Thoracic aorta (tissue), 2 donors: ENCODE data around the gene FBXO22. TPM values are rescaled to one million over a fixed set of nuclear protein-coding genes. Genes with fewer than 3 reads are reported as not detected.

ENCODE experiments used
- ATAC-seq: fragments of 150-250 bp; one replicate; pipeline ENCODE4 v1.8.0; 2017; ENCODE audit warnings: low read depth; ENCODE audit not compliant: insufficient number of reproducible peaks, low FRiP score
- DNase-seq: peaks from one replicate; pipeline ENCODE4 v3.0.0-alpha.2; 2020; ENCODE audit warnings: low spot score
- H3K27ac ChIP-seq, 2 donors: fragments of 200-600 bp; sonication (generic); 1 replicate in 1 of 2; 2 replicates in 1 of 2; pipeline ENCODE4 v1.5.1; 2016; ENCODE audit warnings: mild to moderate bottlenecking in 2 of 2, moderate library complexity in 2 of 2
- H3K27me3 ChIP-seq: fragments of 200-600 bp; sonication (generic); replicated peaks from 2 replicates; pipeline ENCODE4 v1.6.0; 2016; ENCODE audit warnings: mild to moderate bottlenecking; ENCODE audit not compliant: insufficient read depth
- H3K36me3 ChIP-seq: fragments of 200-600 bp; sonication (generic); one replicate; pipeline ENCODE4 v1.5.1; 2016
- H3K4me1 ChIP-seq, 2 donors: fragments of 200-600 bp; sonication (generic); 1 replicate in 1 of 2; 2 replicates in 1 of 2; pipeline versions ENCODE4 v1.5.1 to v1.6.0; 2016; ENCODE audit warnings: low read depth in 2 of 2, mild to moderate bottlenecking in 1 of 2; ENCODE audit not compliant: control insufficient read depth in 1 of 2
- H3K4me3 ChIP-seq: fragments of 200-600 bp; sonication (generic); 2 replicates; pipeline ENCODE4 v1.5.1; 2016; ENCODE audit warnings: mild to moderate bottlenecking
- H3K9me3 ChIP-seq: fragments of 200-600 bp; sonication (generic); 2 replicates; pipeline ENCODE4 v1.5.1; 2016
- CTCF ChIP-seq: fragments of 200-600 bp; sonication (generic); IDR thresholded peaks from one replicate; pipeline ENCODE4 v1.5.1; 2019; ENCODE audit warnings: antibody characterized with exemption
- total RNA-seq, 2 donors: library from RNA; depleted of rRNA; stranded (reverse); fragments of >200 nt; gene quantifications; one replicate each; pipeline versions ENCODE4 v1.1.0 to v1.2.3, GENCODE V29; 2016

The FBXO22 gene
- total RNA-seq, 2 donors from 2014 or later: 14.7 to 20.7 TPM

GRCh38 chr15:75945953-75946352 is 42.3 kb downstream of the FBXO22 start:
- ATAC-seq: no peak

GRCh38 chr15:75947092-75947491 is 43.4 kb downstream of the FBXO22 start:
- Histone ChIP-seq H3K9me3 (no peaks in the 10 kb centered on the region), H3K27me3 (no peaks in the 10 kb centered on the region), H3K27ac (no peak overlapping the region), H3K4me3 (no peak overlapping the region), H3K36me3 (no peaks in the 10 kb centered on the region), H3K4me1 (no peaks in the 10 kb centered on the region)
- DNase-seq (no peak), ATAC-seq (no peak)
- TF ChIP-seq CTCF: no peak

More at GRCh38 chr15:75945953-75946352, 42.3 kb downstream of the FBXO22 start:
- Histone ChIP-seq H3K4me1 (no peaks in the 10 kb centered on the region), H3K36me3 (no peaks in the 10 kb centered on the region), H3K9me3 (no peaks in the 10 kb centered on the region), H3K27me3 (no peaks in the 10 kb centered on the region), H3K4me3 (no peak overlapping the region), H3K27ac (no peak overlapping the region)
- no peak for DNase-seq
- no peak for TF ChIP-seq CTCF

GRCh38 chr15:75948761-75949296 is 45.2 kb downstream of the FBXO22 start:
- Histone ChIP-seq H3K27ac (no peak overlapping the region), H3K27me3 (no peaks in the 10 kb centered on the region), H3K4me3 (no peak overlapping the region), H3K4me1 (no peaks in the 10 kb centered on the region), H3K36me3 (no peaks in the 10 kb centered on the region), H3K9me3 (no peaks in the 10 kb centered on the region)
- DNase-seq (no peak), ATAC-seq (no peak)
- no peak for TF ChIP-seq CTCF

- Histone ChIP-seq H3K36me3 (no peaks in the 10 kb centered on the region), H3K4me1 (no peaks in the 10 kb centered on the region), H3K27ac (no peak overlapping the region), H3K4me3 (no peak overlapping the region), H3K27me3 (no peaks in the 10 kb centered on the region), H3K9me3 (no peaks in the 10 kb centered on the region)
- no peak for TF ChIP-seq CTCF
- ATAC-seq (no peak), DNase-seq (no peak)
These were observed 48.8 kb downstream of the FBXO22 start for GRCh38 chr15:75952525-75952924.

- no peak for ATAC-seq
- H3K36me3 ChIP-seq: no peaks in the 10 kb centered on the region
- DNase-seq: no peak
- no peak overlapping the region for H3K27ac ChIP-seq
- H3K9me3 ChIP-seq: no peaks in the 10 kb centered on the region
- TF ChIP-seq CTCF: no peak
- H3K4me3 ChIP-seq: no peak overlapping the region
- H3K27me3 ChIP-seq: no peaks in the 10 kb centered on the region
- no peaks in the 10 kb centered on the region for H3K4me1 ChIP-seq
These were observed 52.0 kb downstream of the FBXO22 start for GRCh38 chr15:75955720-75956119.
